ENCODE measurements around the gene SELENOO.

Gene SELENOO

DNA sequence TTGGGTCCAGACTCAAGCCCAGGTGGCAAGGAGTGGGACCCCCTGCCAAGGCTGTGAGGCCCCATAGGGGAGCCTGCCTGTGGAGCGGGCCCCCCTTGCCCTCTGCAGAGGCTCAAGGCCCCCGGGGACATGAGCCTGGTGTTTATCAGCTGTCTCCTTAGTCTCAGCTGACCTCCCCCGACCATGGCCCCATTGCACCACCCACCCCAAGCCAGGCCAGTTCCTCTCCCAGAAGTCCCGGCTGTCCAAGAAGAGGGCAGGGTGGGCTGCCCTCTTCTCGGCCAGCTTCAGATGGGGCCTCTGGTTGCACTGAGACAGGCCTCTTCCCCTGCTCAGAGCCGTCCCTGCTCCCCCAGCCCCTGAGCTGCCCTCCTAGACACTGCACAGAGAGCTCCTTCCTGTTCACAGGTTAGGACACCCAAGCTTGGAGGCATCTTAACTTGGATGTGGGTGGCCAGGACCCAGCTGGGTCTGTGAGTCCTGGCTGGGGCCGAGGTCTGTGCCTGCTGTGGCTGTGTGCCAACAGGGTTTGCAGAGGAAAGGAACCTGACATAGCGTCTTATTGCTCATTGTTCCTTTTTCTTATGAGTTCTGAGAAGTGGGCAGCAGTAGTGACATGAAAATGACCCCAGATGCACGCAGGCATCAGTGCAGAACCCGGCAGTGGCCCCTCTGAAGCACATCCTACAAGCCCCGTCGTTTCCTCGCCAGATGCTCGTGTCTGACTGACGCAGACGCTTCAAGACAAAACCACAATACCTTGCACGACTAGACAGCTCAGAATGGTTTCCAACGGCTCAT, 9.7 kb upstream of the SELENOO start:
- no peak for DNase-seq (ENCODE audit: low read depth)
- H3K4me3 ChIP-seq (ENCODE audit: control insufficient read depth, low read depth, low read length) = no peak overlapping the region; the same call in 1 of the 2 replicates

DNA sequence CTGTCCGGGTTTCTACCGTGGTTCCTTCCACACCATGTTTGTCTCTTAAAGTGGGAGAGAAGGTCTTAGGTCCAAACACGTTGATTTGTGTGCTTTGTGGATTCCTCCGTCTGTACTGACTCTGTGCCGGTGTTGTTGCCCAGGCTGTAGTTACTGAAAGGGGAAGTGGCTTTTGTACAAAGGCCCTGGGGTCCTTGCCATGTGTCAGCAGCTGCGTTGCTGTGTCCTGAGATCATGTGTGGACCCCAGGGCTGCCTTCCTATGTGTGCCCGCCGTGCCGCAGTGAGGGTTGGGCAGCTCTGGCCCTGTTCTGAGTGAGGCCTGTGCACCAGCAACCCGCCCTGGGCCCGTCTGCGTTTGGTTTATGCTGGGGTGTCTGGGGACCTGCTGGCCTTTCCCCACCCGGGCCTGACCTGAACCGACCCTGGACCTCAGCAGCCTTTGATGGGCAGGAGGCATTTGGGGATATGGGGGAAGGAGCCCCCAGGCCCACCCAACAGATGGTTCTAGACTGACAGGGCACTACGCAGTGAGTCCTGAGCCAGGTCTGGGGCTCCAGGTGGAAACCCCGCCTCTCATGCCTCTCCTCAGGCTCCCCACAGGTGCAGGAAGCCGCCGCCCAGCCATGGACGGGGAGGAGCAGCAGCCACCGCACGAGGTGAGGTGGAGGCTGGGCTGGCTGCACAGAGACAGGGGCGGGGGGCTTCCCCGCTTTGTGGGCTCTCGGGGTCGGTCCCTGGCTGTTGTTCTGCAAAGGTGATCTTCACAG, 8.2 kb upstream of the SELENOO start:
- H3K4me3 ChIP-seq (ENCODE audit: control insufficient read depth, low read depth, low read length) = no peak overlapping the region
- TF ChIP-seq, protein P1, sequence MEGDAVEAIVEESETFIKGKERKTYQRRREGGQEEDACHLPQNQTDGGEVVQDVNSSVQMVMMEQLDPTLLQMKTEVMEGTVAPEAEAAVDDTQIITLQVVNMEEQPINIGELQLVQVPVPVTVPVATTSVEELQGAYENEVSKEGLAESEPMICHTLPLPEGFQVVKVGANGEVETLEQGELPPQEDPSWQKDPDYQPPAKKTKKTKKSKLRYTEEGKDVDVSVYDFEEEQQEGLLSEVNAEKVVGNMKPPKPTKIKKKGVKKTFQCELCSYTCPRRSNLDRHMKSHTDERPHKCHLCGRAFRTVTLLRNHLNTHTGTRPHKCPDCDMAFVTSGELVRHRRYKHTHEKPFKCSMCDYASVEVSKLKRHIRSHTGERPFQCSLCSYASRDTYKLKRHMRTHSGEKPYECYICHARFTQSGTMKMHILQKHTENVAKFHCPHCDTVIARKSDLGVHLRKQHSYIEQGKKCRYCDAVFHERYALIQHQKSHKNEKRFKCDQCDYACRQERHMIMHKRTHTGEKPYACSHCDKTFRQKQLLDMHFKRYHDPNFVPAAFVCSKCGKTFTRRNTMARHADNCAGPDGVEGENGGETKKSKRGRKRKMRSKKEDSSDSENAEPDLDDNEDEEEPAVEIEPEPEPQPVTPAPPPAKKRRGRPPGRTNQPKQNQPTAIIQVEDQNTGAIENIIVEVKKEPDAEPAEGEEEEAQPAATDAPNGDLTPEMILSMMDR (IDR thresholded peaks at IDR 0.05; ENCODE audit: control insufficient read depth, insufficient read depth, low read depth, low read length, missing control alignments) = no peak
- DNase-seq (ENCODE audit: low read depth) = no peak

More for the DNA sequence above, 9.7 kb upstream of the SELENOO start:
- TF ChIP-seq, protein P1 (IDR thresholded peaks at IDR 0.05; ENCODE audit: control insufficient read depth, insufficient read depth, low read depth, low read length, missing control alignments) = no peak

DNA sequence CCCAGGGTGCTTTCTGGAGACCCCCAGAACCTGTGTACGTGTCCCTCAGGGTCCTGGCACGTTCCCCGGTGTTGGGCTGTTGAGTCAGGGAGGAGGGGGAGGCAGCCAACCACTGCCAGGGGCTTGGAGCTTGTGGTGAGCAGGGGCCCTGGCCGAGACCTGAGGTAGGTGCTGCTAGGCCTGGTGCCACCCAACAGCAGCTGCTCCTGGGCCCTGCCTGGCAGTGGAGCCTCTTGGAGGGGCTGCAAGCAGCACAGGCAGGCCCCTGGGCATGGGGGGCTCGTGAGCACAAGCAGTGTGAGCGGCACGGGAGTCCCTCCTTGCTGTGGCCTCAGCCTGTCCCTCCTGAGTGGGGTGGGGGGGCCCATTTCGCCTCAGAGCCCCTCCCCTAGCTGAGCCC, 7.2 kb upstream of the SELENOO start:
- no peak for DNase-seq (ENCODE audit: low read depth)
- H3K4me3 ChIP-seq (ENCODE audit: control insufficient read depth, low read depth, low read length) = no peak overlapping the region
- TF ChIP-seq, protein P1 (IDR thresholded peaks at IDR 0.05; ENCODE audit: control insufficient read depth, insufficient read depth, low read depth, low read length, missing control alignments) = no peak

DNA sequence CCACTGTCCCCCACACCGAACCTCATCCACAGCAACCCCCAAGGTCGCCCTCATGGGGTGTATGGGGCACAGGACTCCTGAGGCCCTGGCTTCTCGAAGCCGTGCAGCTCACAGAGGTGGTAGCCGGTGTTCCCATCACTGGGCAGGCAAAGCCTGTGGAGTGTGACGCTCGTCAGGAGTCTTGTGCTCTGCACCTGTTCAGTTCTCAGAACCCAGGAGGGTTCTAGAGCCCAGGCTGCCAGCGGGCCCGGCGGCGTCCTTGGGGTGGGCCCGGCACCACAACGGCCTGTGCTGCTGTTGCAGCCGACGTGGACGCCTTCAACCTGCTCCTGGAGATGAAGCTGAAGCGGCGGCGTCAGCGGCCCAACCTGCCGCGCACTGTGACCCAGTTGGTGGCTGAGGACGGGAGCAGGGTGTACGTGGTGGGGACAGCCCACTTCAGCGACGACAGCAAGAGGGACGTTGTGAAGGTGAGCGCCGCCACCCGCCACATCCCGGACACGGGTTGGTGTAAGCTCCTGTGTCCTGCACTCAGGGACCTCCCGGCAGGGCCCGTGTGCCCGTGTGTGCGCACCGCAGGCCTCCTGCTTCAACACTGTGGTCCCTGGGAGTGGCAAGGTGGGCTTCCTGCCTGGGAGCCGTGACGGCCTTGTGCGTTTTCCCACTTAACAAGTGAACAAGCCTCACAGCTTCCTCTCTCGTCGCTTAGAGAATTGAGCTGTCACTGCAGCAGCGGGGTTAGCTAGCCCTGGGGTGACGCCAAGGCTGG, 6.6 kb upstream of the SELENOO start:
- TF ChIP-seq, protein P1 (IDR thresholded peaks at IDR 0.05; ENCODE audit: control insufficient read depth, insufficient read depth, low read depth, low read length, missing control alignments) = no peak
- no peak overlapping the region for H3K4me3 ChIP-seq (ENCODE audit: control insufficient read depth, low read depth, low read length)
- DNase-seq (ENCODE audit: low read depth) = no peak

DNA sequence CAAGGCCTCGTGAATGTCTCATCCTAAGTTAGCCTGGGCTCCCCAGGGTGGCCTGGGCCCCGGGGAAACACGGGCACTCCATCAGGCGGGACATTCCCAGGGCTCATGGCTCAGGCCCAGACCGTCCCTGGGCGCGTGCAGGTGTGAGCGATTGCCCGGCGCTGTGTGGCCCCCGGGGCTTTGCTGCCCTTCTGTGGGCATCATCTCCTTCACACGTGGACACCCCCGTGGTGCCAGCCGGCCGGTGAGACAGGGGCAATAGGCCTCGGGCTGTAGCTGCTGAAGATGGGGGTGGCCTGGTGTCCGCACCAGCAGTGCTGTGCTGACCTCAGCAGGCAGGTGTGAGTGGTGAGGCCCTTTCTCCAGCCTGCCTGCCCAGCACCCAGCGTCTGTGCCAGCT, 4.6 kb upstream of the SELENOO start:
- TF ChIP-seq, protein P1 (IDR thresholded peaks at IDR 0.05; ENCODE audit: control insufficient read depth, insufficient read depth, low read depth, low read length, missing control alignments) = no peak
- no peak for DNase-seq (ENCODE audit: low read depth)
- no peak overlapping the region for H3K4me3 ChIP-seq (ENCODE audit: control insufficient read depth, low read depth, low read length)
